ENCODE data around the gene DAAM1. TPM values are rescaled to one million over a fixed set of nuclear protein-coding genes. Genes with fewer than 3 reads are reported as not detected.

DAAM1 gene
- total RNA-seq, 1 donor from 2014 or later: 69.9 TPM

DNA sequence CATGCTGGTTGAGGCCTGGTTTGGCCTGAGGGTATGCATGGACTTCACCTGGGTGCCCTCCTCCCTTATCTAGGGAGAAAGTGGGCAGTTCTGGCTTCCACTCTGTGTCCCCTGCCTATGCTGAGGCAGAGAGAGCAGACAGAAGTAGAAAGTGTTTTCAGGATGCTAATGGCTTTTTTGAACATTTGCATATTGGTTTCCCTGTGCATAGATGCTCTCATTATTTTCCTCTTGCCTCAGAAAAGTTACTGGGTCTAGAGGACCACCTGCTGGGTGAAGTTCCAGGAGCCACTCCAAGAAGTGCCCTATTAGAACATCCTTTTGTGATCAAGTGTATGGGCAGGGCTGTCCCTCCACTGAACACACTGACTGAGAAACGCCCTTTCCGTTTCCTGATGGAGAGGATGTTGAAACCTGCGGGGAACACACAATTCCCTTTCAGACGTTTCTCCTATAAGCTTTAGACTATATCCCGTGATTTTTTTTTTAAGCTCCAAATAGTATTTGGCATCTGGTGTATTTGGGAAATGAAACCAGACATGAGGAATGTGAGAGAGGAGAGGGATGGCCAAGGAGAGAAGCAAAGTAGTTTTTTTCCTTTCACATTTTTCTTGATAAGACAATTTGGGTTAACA, 66.6 kb downstream of the DAAM1 start:
- no peaks in the 10 kb centered on the region for H3K27me3 Mint-ChIP-seq
- peaks cover 4% of the 10 kb centered on the region for H3K36me3 Mint-ChIP-seq (ENCODE audit: insufficient read depth)
- H3K27ac Mint-ChIP-seq: no peak overlapping the region
- no peak for TF ChIP-seq CTCF (IDR thresholded peaks at IDR 0.05; ENCODE audit: unreplicated experiment)
- no peak for DNase-seq (ENCODE audit: low spot score, unreplicated experiment)
- no peak overlapping the region for H3K4me3 Mint-ChIP-seq (ENCODE audit: low read depth)
- no peaks in the 10 kb centered on the region for H3K9me3 Mint-ChIP-seq (ENCODE audit: low read depth)
- H3K4me1 Mint-ChIP-seq (ENCODE audit: low read depth): peaks cover 7% of the 10 kb centered on the region

DNA sequence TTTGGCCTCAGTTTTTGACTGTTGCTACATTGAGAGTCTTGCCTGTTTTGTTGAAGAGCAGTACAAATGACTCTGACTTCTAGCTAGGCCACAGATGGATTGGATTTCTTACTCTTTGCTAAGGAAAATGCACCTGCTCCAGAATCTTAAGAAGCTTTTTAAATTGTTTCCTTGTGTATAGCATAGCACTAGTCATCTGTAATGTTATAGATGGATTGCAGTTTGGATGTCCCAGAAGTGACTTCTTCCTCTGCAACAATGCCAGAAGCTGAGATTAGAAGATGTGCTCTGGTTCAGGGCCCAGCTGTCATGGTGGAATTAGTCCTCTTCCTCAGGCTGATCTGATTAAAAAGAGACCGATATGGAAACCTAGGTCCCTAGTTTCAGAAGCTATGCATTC, 67.9 kb downstream of the DAAM1 start:
- H3K4me1 Mint-ChIP-seq (ENCODE audit: low read depth): peaks cover 7% of the 10 kb centered on the region
- no peak overlapping the region for H3K4me3 Mint-ChIP-seq (ENCODE audit: low read depth)
- no peak for DNase-seq (ENCODE audit: low spot score, unreplicated experiment)
- TF ChIP-seq CTCF (IDR thresholded peaks at IDR 0.05; ENCODE audit: unreplicated experiment): no peak
- H3K27me3 Mint-ChIP-seq: no peaks in the 10 kb centered on the region
- peaks cover 4% of the 10 kb centered on the region for H3K36me3 Mint-ChIP-seq (ENCODE audit: insufficient read depth)
- no peaks in the 10 kb centered on the region for H3K9me3 Mint-ChIP-seq (ENCODE audit: low read depth)
- no peak overlapping the region for H3K27ac Mint-ChIP-seq

DNA sequence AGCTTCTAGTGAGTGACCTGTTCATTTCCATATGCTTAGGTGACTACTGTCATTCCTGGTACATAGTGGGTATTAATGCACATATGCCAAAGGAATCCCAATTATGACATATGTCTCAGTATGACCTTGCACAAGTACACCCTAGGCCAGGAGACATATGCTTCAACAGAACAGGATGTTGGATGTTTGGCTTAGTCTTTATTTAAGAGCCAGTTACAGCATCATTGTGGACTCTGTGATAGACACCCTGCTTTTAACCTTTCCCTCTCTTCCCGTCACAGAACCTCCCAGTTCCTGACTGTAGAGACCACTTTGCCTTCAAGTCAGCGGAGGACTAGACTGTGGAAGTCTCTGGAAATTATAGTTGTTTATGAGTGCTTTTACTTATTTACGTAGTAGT, 72.9 kb downstream of the DAAM1 start:
- Mint-ChIP-seq H3K27ac (no peak overlapping the region), H3K27me3 (no peaks in the 10 kb centered on the region), H3K4me3 (ENCODE audit: low read depth) (no peak overlapping the region), H3K4me1 (ENCODE audit: low read depth) (peaks cover 5% of the 10 kb centered on the region), H3K9me3 (ENCODE audit: low read depth) (no peaks in the 10 kb centered on the region), H3K36me3 (ENCODE audit: insufficient read depth) (peaks cover 15% of the 10 kb centered on the region)
- DNase-seq (ENCODE audit: low spot score, unreplicated experiment): no peak
- no peak for TF ChIP-seq CTCF (IDR thresholded peaks at IDR 0.05; ENCODE audit: unreplicated experiment)

- peak; percentile 43 for TF ChIP-seq CTCF (IDR thresholded peaks at IDR 0.05; ENCODE audit: unreplicated experiment)
- peaks cover 20% of the 10 kb centered on the region for H3K36me3 Mint-ChIP-seq (ENCODE audit: insufficient read depth)
- H3K27me3 Mint-ChIP-seq: no peaks in the 10 kb centered on the region
- H3K4me3 Mint-ChIP-seq (ENCODE audit: low read depth): no peak overlapping the region
- no peaks in the 10 kb centered on the region for H3K9me3 Mint-ChIP-seq (ENCODE audit: low read depth)
- DNase-seq (ENCODE audit: low spot score, unreplicated experiment): no peak
- peaks cover 5% of the 10 kb centered on the region for H3K4me1 Mint-ChIP-seq (ENCODE audit: low read depth)
- peak overlapping the region; percentile 51 for H3K27ac Mint-ChIP-seq
Observed at GRCh38 chr14:59262717-59263454, 74.4 kb downstream of the DAAM1 start.

- Mint-ChIP-seq H3K27me3 (no peaks in the 10 kb centered on the region), H3K4me3 (ENCODE audit: low read depth) (no peak overlapping the region), H3K4me1 (ENCODE audit: low read depth) (peaks cover 5% of the 10 kb centered on the region), H3K9me3 (ENCODE audit: low read depth) (no peaks in the 10 kb centered on the region), H3K27ac (no peak overlapping the region), H3K36me3 (ENCODE audit: insufficient read depth) (peaks cover 31% of the 10 kb centered on the region)
- DNase-seq (ENCODE audit: low spot score, unreplicated experiment): no peak
- no peak for TF ChIP-seq CTCF (IDR thresholded peaks at IDR 0.05; ENCODE audit: unreplicated experiment)
Observed at GRCh38 chr14:59265808-59266207, 77.3 kb downstream of the DAAM1 start.

Measured in progenitor cell of endocrine pancreas (in vitro differentiated cells).